ENCODE measurements around the gene PRM1. TPM values are rescaled to one million over a fixed set of nuclear protein-coding genes. Genes with fewer than 3 reads are reported as not detected.

The PRM1 gene
- total RNA-seq, 1 experiment from 2014 or later: not detected

DNA sequence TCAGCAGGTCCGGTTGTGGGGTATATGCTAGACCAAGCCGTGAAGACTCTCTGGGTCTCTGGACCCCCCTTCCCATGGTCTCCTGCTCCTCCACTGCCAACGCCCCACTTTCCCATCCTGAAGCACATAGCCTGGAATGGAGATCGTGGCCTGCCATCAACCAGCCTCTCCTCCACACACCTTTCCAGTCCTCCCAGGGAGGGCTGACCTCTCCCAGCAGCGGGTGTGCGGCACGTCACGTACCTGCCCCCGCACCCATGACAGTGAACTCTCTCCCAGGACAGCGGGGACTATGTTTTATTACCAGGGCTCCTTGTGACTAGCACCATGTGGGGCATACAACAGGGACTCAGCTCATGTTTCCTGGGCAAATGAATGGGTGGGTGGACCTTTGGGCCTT is 9.5 kb downstream of the PRM1 start:
- no peak overlapping the region for H4K8ac ChIP-seq (replicated peaks; ENCODE audit: insufficient read length, low read depth, low read length)
- H3K36me3 Mint-ChIP-seq (ENCODE audit: insufficient read depth in 1 of 3, low read depth in 3 of 3): no peaks in the 10 kb centered on the region

More for the DNA sequence above, 9.5 kb downstream of the PRM1 start:
- no peak for TF ChIP-seq CTCF (conservative IDR thresholded peaks at IDR 0.05)
- Mint-ChIP-seq H3K4me1 (peaks cover 6 to 10% of the 10 kb centered on the region in 2 experiments), H3K27ac (peak overlapping the region in 1 of 3 experiments; percentile 92; a peak in 2 of 7 replicates), H3K27me3 (ENCODE audit: low read depth) (peaks cover 2% of the 10 kb centered on the region), H3K4me3 (no peak overlapping the region), H3K9me3 (no peaks in the 10 kb centered on the region; a peak in 1 of 5 replicates)
- Histone ChIP-seq H2AK5ac (ENCODE audit: insufficient read length, low read length) (no peak overlapping the region), H4K5ac (ENCODE audit: insufficient read length, low read depth, low read length) (no peak overlapping the region), H3K27ac (ENCODE audit: insufficient read length, low read depth, low read length) (no peak overlapping the region), H2BK12ac (ENCODE audit: insufficient read length, low read depth, low read length) (no peak overlapping the region), H3K23ac (ENCODE audit: insufficient read length, low read depth, low read length) (no peak overlapping the region), H3K4ac (ENCODE audit: low read depth, low read length) (no peak overlapping the region), H3K56ac (ENCODE audit: insufficient read length, low read depth, low read length) (no peak overlapping the region), H3T11ph (ENCODE audit: low read length) (no peak overlapping the region), H2BK15ac (ENCODE audit: low read depth, low read length) (no peak overlapping the region), H3K18ac (ENCODE audit: insufficient read length, low read depth, low read length) (no peak overlapping the region), H2BK5ac (ENCODE audit: insufficient read length, low read length) (no peak overlapping the region), H3K79me2 (ENCODE audit: insufficient read depth, low read length) (no peaks in the 10 kb centered on the region), H3K79me1 (ENCODE audit: insufficient read depth, low read depth, low read length, poor library complexity, severe bottlenecking) (no peaks in the 10 kb centered on the region), H3K4me2 (ENCODE audit: insufficient read depth, insufficient read length, low read length) (no peak overlapping the region), H3K9ac (ENCODE audit: extremely low read depth, insufficient read length, low read length) (no peak overlapping the region), H3K23me2 (ENCODE audit: insufficient read length, low read depth, low read length, poor library complexity, severe bottlenecking) (no peaks in the 10 kb centered on the region), H2AFZ (ENCODE audit: low read length) (no peak overlapping the region), H3K4me1 (ENCODE audit: insufficient read depth, low read length) (no peaks in the 10 kb centered on the region), H3K27me3 (ENCODE audit: insufficient read depth, low read length) (no peaks in the 10 kb centered on the region), H4K20me1 (ENCODE audit: control insufficient read depth, insufficient read depth, insufficient read length) (no peaks in the 10 kb centered on the region), H3K14ac (ENCODE audit: insufficient read depth, low read length) (no peak overlapping the region; the same call in 1 of the 2 replicates), H2BK120ac (ENCODE audit: low read depth, low read length, poor library complexity, severe bottlenecking) (no peak overlapping the region), H3K9me3 (ENCODE audit: control insufficient read depth, low read depth, low read length) (no peaks in the 10 kb centered on the region), H2BK20ac (ENCODE audit: low read depth, low read length, poor library complexity, severe bottlenecking) (no peak overlapping the region), H4K91ac (ENCODE audit: insufficient read length, low read depth, low read length) (no peak overlapping the region)
- no CpG with 5 or more reads among the region's 10 CpGs for WGBS (ENCODE audit: extremely low coverage, insufficient read length, low lambda C conversion rate)
- no peak for DNase-seq

Data from H9 (cell line).